CD4-positive, alpha-beta T cell (primary cell): ENCODE results near the gene SYNGR4. TPM values are rescaled to one million over a fixed set of nuclear protein-coding genes. Genes with fewer than 3 reads are reported as not detected.

ENCODE experiments used
- ATAC-seq: fragments of 200-7000 bp; cut with Tn5 transposase; one replicate; pipeline ENCODE4 v1.10.0; 2022; ENCODE audit warnings: mild to moderate bottlenecking; ENCODE audit not compliant: poor library complexity
- CTCF ChIA-PET: fragments of 350-600 bp; sonication (Branson Sonifier 250); formaldehyde crosslinking; loops from one replicate; lab custom pipeline; 2021; ENCODE audit warnings: antibody characterized with exemption, inconsistent platforms; lab: Charles Lee
- POLR2A ChIA-PET: fragments of 350-600 bp; sonication (Branson Sonifier 250); formaldehyde crosslinking; loops from one replicate; lab custom pipeline; 2021; ENCODE audit warnings: antibody characterized with exemption, inconsistent platforms; lab: Charles Lee
- DNase-seq, 14 experiments: peaks; one replicate each; pipeline ENCODE4 v3.0.0-alpha.2; 2013 to 2020; ENCODE audit warnings: mixed read lengths in 2 of 14
- H3K27ac ChIP-seq, 2 donors: one replicate each; pipeline versions ENCODE4 v1.5.1 to v1.7.0; 2013; ENCODE audit warnings: low read length in 2 of 2, low read depth in 1 of 2, mild to moderate bottlenecking in 1 of 2
- H3K27me3 ChIP-seq, 2 experiments: 1 replicate in 1 of 2; 2 replicates in 1 of 2; pipeline versions ENCODE4 v1.6.1 to v1.7.0; 2013; ENCODE audit warnings: low read length in 2 of 2, control low read depth in 1 of 2, mild to moderate bottlenecking in 1 of 2, moderate library complexity in 1 of 2; ENCODE audit not compliant: insufficient read depth in 2 of 2, control insufficient read depth in 1 of 2
- H3K36me3 ChIP-seq: one replicate; pipeline ENCODE4 v1.6.1; 2013; ENCODE audit warnings: low read length, control low read depth; ENCODE audit not compliant: insufficient read depth
- H3K4me1 ChIP-seq: one replicate; pipeline ENCODE4 v1.6.1; 2013; ENCODE audit warnings: low read length, control low read depth; ENCODE audit not compliant: insufficient read depth
- H3K4me3 ChIP-seq: one replicate; pipeline ENCODE4 v1.5.1; 2013; ENCODE audit warnings: mild to moderate bottlenecking, low read length, moderate library complexity
- H3K9me3 ChIP-seq, 2 experiments: 1 replicate in 1 of 2; 2 replicates in 1 of 2; pipeline versions ENCODE4 v1.6.1 to v1.7.0; 2013; ENCODE audit warnings: low read length in 2 of 2, mild to moderate bottlenecking in 2 of 2, control low read depth in 1 of 2, moderate library complexity in 1 of 2; ENCODE audit not compliant: control insufficient read depth in 1 of 2, insufficient read depth in 1 of 2
- H3K27ac Mint-ChIP-seq: one replicate; pipeline ENCODE4 v1.8.0; 2020; ENCODE audit warnings: mixed read lengths
- H3K27me3 Mint-ChIP-seq: one replicate; pipeline ENCODE4 v1.8.0; 2021; ENCODE audit warnings: mixed read lengths
- H3K36me3 Mint-ChIP-seq: one replicate; pipeline ENCODE4 v1.8.0; 2021; ENCODE audit warnings: low read depth, mixed read lengths
- H3K4me1 Mint-ChIP-seq: one replicate; pipeline ENCODE4 v1.8.0; 2021; ENCODE audit warnings: low read depth, mixed read lengths
- H3K4me3 Mint-ChIP-seq: one replicate; pipeline ENCODE4 v1.8.0; 2020; ENCODE audit warnings: mild to moderate bottlenecking, mixed read lengths
- H3K9me3 Mint-ChIP-seq: one replicate; pipeline ENCODE4 v1.8.0; 2020; ENCODE audit warnings: mixed read lengths
- intact Hi-C, 2 experiments: fragments of 100-400 bp; cut with DNase I in 1 of 2; cut with micrococcal nuclease in 1 of 2; formaldehyde crosslinking; loops; one replicate each; pipeline versions ENCODE4 v1.15.1 to v1.9.0; 2023 to 2025; cut with DNase I, micrococcal nuclease
- total RNA-seq, 174 experiments: library from RNA in 2 of 174; stranded (reverse) in 2 of 174; gene quantifications; one replicate each; pipeline ENCODE4 v1.2.3 and lab custom pipeline; 2021 to 2026
- TF ChIP-seq, protein P1 (sequence below): fragments of 200-600 bp; IDR thresholded peaks from one replicate; pipeline ENCODE4 v1.8.0; 2022; ENCODE audit warnings: antibody characterized with exemption, mild to moderate bottlenecking

The SYNGR4 gene
- total RNA-seq, 2 experiments from 2014 or later = not detected

DNA sequence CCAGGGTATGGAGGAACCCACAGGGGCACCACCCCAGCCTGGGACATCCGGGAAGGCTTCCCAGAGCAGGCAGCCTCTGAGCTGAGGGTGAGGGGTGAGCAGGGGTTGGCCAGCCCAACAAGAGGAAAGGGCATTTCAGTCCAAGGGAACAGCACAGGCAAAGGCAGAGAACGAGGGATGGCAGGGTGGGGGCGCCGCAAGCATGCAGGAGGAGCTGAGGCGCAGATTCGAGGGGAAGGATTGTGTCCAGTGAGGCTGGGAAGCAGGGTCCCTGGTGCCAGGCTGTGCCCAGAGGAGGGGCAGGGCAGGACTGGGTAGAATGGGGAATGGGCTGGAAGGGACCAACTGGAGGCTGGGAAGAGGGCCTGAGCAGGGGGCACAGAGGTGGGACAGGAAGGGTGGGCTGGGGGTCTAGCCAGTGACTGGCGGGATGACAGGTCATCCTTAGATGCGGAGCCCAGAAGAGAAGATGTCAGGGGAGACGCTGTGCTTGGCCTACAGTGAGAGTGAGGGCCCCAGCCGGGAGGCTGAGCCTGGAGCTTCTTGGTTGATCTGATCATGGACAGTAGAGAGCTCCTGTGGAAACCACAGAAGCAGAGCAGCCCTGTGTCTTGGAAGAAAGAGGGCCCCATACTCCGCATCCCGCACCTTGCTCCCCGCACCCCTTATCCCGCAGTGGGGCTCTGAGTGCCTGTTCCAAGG lies 25.2 kb upstream of the SYNGR4 start:
- Histone ChIP-seq H3K9me3 (no peaks in the 10 kb centered on the region), H3K36me3 (peaks cover 6% of the 10 kb centered on the region), H3K4me3 (no peak overlapping the region), H3K27me3 (no peaks in the 10 kb centered on the region), H3K27ac (no peak overlapping the region), H3K4me1 (peaks cover 9% of the 10 kb centered on the region)
- Mint-ChIP-seq H3K9me3 (no peaks in the 10 kb centered on the region), H3K4me3 (no peak overlapping the region), H3K4me1 (peaks cover 7% of the 10 kb centered on the region), H3K36me3 (peaks cover 5% of the 10 kb centered on the region), H3K27me3 (no peaks in the 10 kb centered on the region), H3K27ac (no peak overlapping the region)
- ChIA-PET CTCF (no interaction called here), POLR2A (no interaction called here)
- ATAC-seq (no peak), DNase-seq (no peak)
- intact Hi-C loops = no loop called here
- TF ChIP-seq, protein P1, sequence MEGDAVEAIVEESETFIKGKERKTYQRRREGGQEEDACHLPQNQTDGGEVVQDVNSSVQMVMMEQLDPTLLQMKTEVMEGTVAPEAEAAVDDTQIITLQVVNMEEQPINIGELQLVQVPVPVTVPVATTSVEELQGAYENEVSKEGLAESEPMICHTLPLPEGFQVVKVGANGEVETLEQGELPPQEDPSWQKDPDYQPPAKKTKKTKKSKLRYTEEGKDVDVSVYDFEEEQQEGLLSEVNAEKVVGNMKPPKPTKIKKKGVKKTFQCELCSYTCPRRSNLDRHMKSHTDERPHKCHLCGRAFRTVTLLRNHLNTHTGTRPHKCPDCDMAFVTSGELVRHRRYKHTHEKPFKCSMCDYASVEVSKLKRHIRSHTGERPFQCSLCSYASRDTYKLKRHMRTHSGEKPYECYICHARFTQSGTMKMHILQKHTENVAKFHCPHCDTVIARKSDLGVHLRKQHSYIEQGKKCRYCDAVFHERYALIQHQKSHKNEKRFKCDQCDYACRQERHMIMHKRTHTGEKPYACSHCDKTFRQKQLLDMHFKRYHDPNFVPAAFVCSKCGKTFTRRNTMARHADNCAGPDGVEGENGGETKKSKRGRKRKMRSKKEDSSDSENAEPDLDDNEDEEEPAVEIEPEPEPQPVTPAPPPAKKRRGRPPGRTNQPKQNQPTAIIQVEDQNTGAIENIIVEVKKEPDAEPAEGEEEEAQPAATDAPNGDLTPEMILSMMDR = no peak

DNA sequence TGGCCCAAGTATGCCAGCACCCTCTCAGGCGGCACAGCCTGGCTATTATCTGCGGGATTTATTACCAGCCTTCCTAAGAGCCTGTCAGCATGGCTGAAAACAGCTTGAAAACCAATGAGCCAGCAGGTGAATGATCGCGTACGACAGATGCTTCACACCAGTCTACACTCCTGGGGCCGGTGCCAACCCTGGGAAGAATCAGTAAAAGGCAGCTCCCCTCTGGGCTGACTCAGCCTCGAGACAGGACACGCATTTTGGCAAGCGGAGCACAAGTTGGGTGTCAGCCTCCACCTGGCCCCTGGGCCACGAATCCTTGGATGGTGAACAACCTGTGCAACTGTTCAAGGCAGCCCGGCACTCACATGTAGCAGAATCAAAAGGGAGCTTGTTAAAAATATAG lies 23.2 kb upstream of the SYNGR4 start:
- Histone ChIP-seq H3K27me3 (no peaks in the 10 kb centered on the region), H3K4me3 (no peak overlapping the region), H3K27ac (no peak overlapping the region), H3K36me3 (peaks cover 6% of the 10 kb centered on the region), H3K4me1 (no peaks in the 10 kb centered on the region), H3K9me3 (no peaks in the 10 kb centered on the region)
- peaks cover 5% of the 10 kb centered on the region for H3K36me3 Mint-ChIP-seq
- no peak overlapping the region for H3K4me3 Mint-ChIP-seq
- intact Hi-C loops = no loop called here
- no peak overlapping the region for H3K27ac Mint-ChIP-seq
- ChIA-PET CTCF (interaction anchor here (0.9 kb wide), 1 partner anchor 26 kb away, joined by 4 read pairs; no protein-coding TSS in a partner anchor), POLR2A (no interaction called here)
- H3K27me3 Mint-ChIP-seq = no peaks in the 10 kb centered on the region
- H3K4me1 Mint-ChIP-seq = no peaks in the 10 kb centered on the region
- ATAC-seq = no peak
- TF ChIP-seq, protein P1 = no peak
- no peaks in the 10 kb centered on the region for H3K9me3 Mint-ChIP-seq
- DNase-seq = no peak

DNA sequence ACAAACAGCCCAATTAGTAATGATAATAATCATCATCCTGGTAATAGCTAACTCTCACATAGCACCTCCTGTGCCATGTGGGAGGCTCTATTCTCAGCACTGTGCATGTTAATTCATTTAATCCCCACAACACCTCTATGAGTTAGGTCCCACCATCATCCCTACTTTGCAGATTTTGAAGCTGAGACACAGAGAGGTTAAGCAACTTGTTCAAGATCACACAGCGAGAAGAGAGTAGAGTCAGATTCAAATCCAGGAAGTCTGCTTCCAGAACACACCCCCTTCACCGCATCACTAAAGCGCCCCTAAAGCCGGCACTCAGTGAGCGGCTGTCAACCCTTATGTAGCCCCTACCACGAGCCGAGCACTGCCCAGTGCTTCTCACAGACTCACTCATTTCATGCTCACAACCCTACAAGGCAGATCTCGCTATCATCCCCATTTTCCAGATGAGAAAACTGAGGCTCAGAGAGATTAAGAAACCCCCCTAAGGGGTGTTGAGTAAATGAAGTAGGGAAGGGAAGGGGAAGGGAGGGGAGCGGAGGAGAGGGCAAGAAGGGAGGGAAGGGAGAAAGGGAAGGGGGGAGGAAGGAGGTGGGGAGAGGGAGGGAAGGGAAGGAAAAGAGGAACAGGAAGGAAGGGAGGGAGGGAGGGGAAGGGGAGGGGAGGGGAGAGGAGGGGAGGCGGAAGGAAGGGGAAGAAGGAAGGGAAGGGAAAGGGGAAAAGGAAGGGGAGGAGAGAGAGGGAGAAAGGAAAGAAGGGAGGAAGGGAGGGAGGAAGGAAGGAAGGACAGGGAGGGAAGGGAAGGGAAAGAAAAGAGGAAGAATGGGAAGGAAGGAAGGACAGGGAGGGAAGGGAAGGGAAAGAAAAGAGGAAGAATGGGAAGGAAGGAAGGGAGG lies 22.4 kb upstream of the SYNGR4 start:
- TF ChIP-seq, protein P1 = no peak
- ChIA-PET CTCF (interaction anchor here (0.9 kb wide), 1 partner anchor 25 kb away, joined by 4 read pairs; no protein-coding TSS in a partner anchor), POLR2A (no interaction called here)
- Mint-ChIP-seq H3K27me3 (no peaks in the 10 kb centered on the region), H3K36me3 (peaks cover 5% of the 10 kb centered on the region), H3K27ac (no peak overlapping the region), H3K4me1 (no peaks in the 10 kb centered on the region), H3K9me3 (no peaks in the 10 kb centered on the region), H3K4me3 (no peak overlapping the region)
- intact Hi-C loops = no loop called here
- peaks cover 6% of the 10 kb centered on the region for H3K36me3 ChIP-seq
- no peaks in the 10 kb centered on the region for H3K27me3 ChIP-seq
- no peak for ATAC-seq
- H3K4me1 ChIP-seq = no peaks in the 10 kb centered on the region
- no peak overlapping the region for H3K4me3 ChIP-seq
- DNase-seq = no peak
- H3K27ac ChIP-seq = no peak overlapping the region
- H3K9me3 ChIP-seq = no peaks in the 10 kb centered on the region
